Measurements from ENCODE around the gene INTS14.

GRCh38 chr15:65655026-65655425 lies 44.1 kb upstream of the INTS14 start:
- no peak for TF ChIP-seq CTCF (IDR thresholded peaks at IDR 0.05)
- TF ChIP-seq ZFX (IDR thresholded peaks at IDR 0.05; ENCODE audit: borderline replicate concordance), result no peak

Data from 22Rv1 (cell line).